GM21717 (cell line): ENCODE measurements around the gene FSTL4.

ENCODE experiments used
- ATAC-seq: cut with Tn5 transposase; IDR thresholded peaks from one replicate; pipeline ENCODE4 v1.9.1; 2021; ENCODE audit warnings: mild to moderate bottlenecking, moderate library complexity; ENCODE audit not compliant: unreplicated experiment

The FSTL4 gene

GRCh38 chr5:133520991-133521706 is 91.2 kb downstream of the FSTL4 start:
- no peak for ATAC-seq

GRCh38 chr5:133520062-133520461 is 92.3 kb downstream of the FSTL4 start:
- ATAC-seq: no peak

GRCh38 chr5:133519191-133519590 is 93.2 kb downstream of the FSTL4 start:
- ATAC-seq: no peak

GRCh38 chr5:133514456-133514855 is 97.9 kb downstream of the FSTL4 start:
- ATAC-seq: no peak

- ATAC-seq: no peak
Measured at GRCh38 chr5:133512896-133513295, 99.4 kb downstream of the FSTL4 start.

GRCh38 chr5:133511653-133512235 is 100.6 kb downstream of the FSTL4 start:
- ATAC-seq: no peak

GRCh38 chr5:133510634-133511262 is 101.6 kb downstream of the FSTL4 start:
- no peak for ATAC-seq

- ATAC-seq: no peak
Measured at GRCh38 chr5:133509742-133510079, 102.6 kb downstream of the FSTL4 start.

- no peak for ATAC-seq
Measured at GRCh38 chr5:133508845-133509741, 103.2 kb downstream of the FSTL4 start.

- ATAC-seq: no peak
Measured at GRCh38 chr5:133508331-133508730, 104.0 kb downstream of the FSTL4 start.

- no peak for ATAC-seq
Measured at GRCh38 chr5:133506181-133506580, 106.2 kb downstream of the FSTL4 start.

GRCh38 chr5:133503511-133503910 is 108.8 kb downstream of the FSTL4 start:
- ATAC-seq: no peak

- no peak for ATAC-seq
Measured at GRCh38 chr5:133499895-133500294, 112.4 kb downstream of the FSTL4 start.

GRCh38 chr5:133497608-133498348 is 114.6 kb downstream of the FSTL4 start:
- ATAC-seq: no peak

GRCh38 chr5:133496631-133497030 is 115.7 kb downstream of the FSTL4 start:
- ATAC-seq: no peak

GRCh38 chr5:133494923-133495246 is 117.5 kb downstream of the FSTL4 start:
- no peak for ATAC-seq

GRCh38 chr5:133494232-133494922 is 118.0 kb downstream of the FSTL4 start:
- no peak for ATAC-seq

- ATAC-seq: no peak
Measured at GRCh38 chr5:133489632-133490031, 122.7 kb downstream of the FSTL4 start.

- ATAC-seq: no peak
Measured at GRCh38 chr5:133487093-133487492, 125.2 kb downstream of the FSTL4 start.

GRCh38 chr5:133485468-133485867 is 126.9 kb downstream of the FSTL4 start:
- ATAC-seq: no peak
